Common myeloid progenitor, CD34-positive (primary cell): ENCODE data around the gene FRMD4A.

Experiments used
- CTCF ChIA-PET: fragments of 350-600 bp; sonication (Branson Sonifier 250); formaldehyde crosslinking; loops from one replicate; lab custom pipeline; 2021; ENCODE audit warnings: antibody characterized with exemption; lab: Charles Lee
- POLR2A ChIA-PET: fragments of 350-600 bp; sonication (Branson Sonifier 250); formaldehyde crosslinking; loops from one replicate; lab custom pipeline; 2021; ENCODE audit warnings: antibody characterized with exemption; lab: Charles Lee
- DNase-seq, 3 donors: peaks; one replicate each; pipeline versions ENCODE4 v3.0.0 to v3.0.0-alpha.2; 2013
- H3K27ac ChIP-seq, 2 experiments: 1 replicate in 1 of 2; 2 replicates in 1 of 2; pipeline ENCODE4 v1.7.0; 2013; ENCODE audit warnings: inconsistent platforms in 2 of 2, low read length in 2 of 2, mild to moderate bottlenecking in 2 of 2, low read depth in 1 of 2, moderate library complexity in 1 of 2; ENCODE audit not compliant: severe bottlenecking in 2 of 2, insufficient read depth in 1 of 2, poor library complexity in 1 of 2
- H3K27me3 ChIP-seq, 5 experiments: replicated peaks in 2 of 5; 1 replicate in 3 of 5; 2 replicates in 2 of 5; pipeline versions ENCODE4 v1.6.1 to v1.7.0; 2013; ENCODE audit warnings: low read length in 4 of 5, mild to moderate bottlenecking in 2 of 5, moderate library complexity in 2 of 5, inconsistent platforms in 1 of 5; ENCODE audit not compliant: insufficient read depth in 5 of 5, control insufficient read depth in 4 of 5
- H3K36me3 ChIP-seq, 4 experiments: 1 replicate in 2 of 4; 2 replicates in 2 of 4; pipeline versions ENCODE4 v1.6.1 to v1.7.0; 2013; ENCODE audit warnings: low read length in 3 of 4, control low read depth in 1 of 4, mild to moderate bottlenecking in 1 of 4; ENCODE audit not compliant: control insufficient read depth in 4 of 4, insufficient read depth in 4 of 4
- H3K4me1 ChIP-seq, 4 experiments: 1 replicate in 3 of 4; 2 replicates in 1 of 4; pipeline versions ENCODE4 v1.6.1 to v1.7.1; 2013; ENCODE audit warnings: low read length in 3 of 4, mild to moderate bottlenecking in 3 of 4, control low read depth in 1 of 4, inconsistent platforms in 1 of 4, moderate library complexity in 1 of 4; ENCODE audit not compliant: control insufficient read depth in 4 of 4, insufficient read depth in 4 of 4; ENCODE audit errors: control extremely low read depth in 1 of 4
- H3K4me3 ChIP-seq, 7 experiments: 1 replicate in 4 of 7; 2 replicates in 3 of 7; pipeline versions ENCODE4 v1.5.1 to v1.7.0; 2013; ENCODE audit warnings: mild to moderate bottlenecking in 7 of 7, low read length in 6 of 7, moderate library complexity in 6 of 7, inconsistent platforms in 2 of 7, low read depth in 2 of 7, control low read depth in 1 of 7; ENCODE audit not compliant: insufficient read depth in 4 of 7, control insufficient read depth in 1 of 7; ENCODE audit errors: extremely low read depth in 1 of 7
- H3K9me3 ChIP-seq, 5 experiments: 1 replicate in 4 of 5; 2 replicates in 1 of 5; pipeline versions ENCODE4 v1.6.1 to v1.7.1; 2013; ENCODE audit warnings: low read length in 4 of 5, mild to moderate bottlenecking in 2 of 5, inconsistent platforms in 1 of 5, low read depth in 1 of 5, moderate library complexity in 1 of 5; ENCODE audit not compliant: control insufficient read depth in 4 of 5, insufficient read depth in 2 of 5; ENCODE audit errors: control extremely low read depth in 1 of 5
- WGBS: methylation state at CpG from one replicate; pipeline ENCODE4 v1.1.5; 2013; ENCODE audit not compliant: insufficient coverage; 5-methylcytosine and 5-hydroxymethylcytosine counted together

The FRMD4A gene

DNA sequence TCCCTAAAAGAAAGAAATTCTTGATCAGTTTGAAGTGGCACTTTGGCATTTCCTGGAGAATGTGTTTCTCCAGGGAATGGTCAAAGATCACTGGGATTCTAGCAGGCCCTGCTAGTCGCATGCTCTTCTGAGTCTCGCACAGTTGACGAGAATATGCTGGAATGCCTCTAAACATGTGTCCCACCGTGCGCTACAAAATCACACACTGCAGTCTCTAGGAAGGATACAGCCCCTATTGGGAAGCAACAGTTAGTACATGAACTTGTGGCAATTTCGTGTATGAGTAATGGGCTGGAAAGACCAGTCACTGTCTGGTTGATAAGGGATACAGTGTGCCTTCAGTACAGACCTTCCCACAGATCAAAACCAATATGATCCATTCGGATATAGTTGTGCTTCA lies 486.1 kb downstream of the FRMD4A start:
- Histone ChIP-seq H3K27me3 (peaks cover 0 to 64% (median 14%) of the 10 kb centered on the region in 5 experiments), H3K4me1 (no peaks in the 10 kb centered on the region), H3K36me3 (no peaks in the 10 kb centered on the region), H3K27ac (no peak overlapping the region), H3K9me3 (peaks cover 0 to 15% (median 10%) of the 10 kb centered on the region in 5 experiments), H3K4me3 (no peak overlapping the region)
- ChIA-PET CTCF (no interaction called here), POLR2A (no interaction called here)
- DNase-seq, result no peak
- 100% methylated on average over 5 of the region's 7 CpGs for WGBS

- no peak for DNase-seq
- POLR2A ChIA-PET, result no interaction called here
- CTCF ChIA-PET, result no interaction called here
- Histone ChIP-seq H3K4me1 (no peaks in the 10 kb centered on the region), H3K9me3 (peaks cover 0 to 15% (median 10%) of the 10 kb centered on the region in 5 experiments), H3K4me3 (no peak overlapping the region), H3K27ac (no peak overlapping the region), H3K27me3 (peaks cover 0 to 44% (median 11%) of the 10 kb centered on the region in 5 experiments), H3K36me3 (no peaks in the 10 kb centered on the region)
- WGBS, result 70% methylated on average over 3 of the region's 3 CpGs
Measured at GRCh38 chr10:13842117-13842516, 488.6 kb downstream of the FRMD4A start.

DNA sequence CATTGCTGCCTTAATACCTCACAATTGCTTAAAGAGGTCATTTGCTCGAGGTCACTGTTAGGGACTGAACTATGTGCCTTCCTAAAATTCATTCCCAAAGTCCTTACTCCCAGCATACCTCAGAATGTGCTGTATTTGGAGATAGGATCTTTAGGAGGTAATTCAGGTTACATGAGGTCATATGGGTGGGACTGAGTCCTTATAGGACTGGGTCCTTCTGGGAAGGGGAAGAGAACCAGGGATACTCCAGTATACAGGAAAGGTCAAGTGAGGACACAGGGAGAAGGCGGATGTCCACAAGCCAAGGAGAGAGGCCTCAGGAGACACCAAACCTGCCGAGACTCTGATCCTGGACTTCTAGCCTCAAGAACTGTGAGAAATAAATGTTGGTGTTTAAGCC lies 490.7 kb downstream of the FRMD4A start:
- Histone ChIP-seq H3K36me3 (no peaks in the 10 kb centered on the region), H3K27ac (no peak overlapping the region), H3K4me3 (no peak overlapping the region), H3K4me1 (no peaks in the 10 kb centered on the region), H3K27me3 (peaks cover 0 to 28% (median 4%) of the 10 kb centered on the region in 5 experiments), H3K9me3 (peaks cover 0 to 15% (median 10%) of the 10 kb centered on the region in 5 experiments)
- ChIA-PET CTCF (no interaction called here), POLR2A (no interaction called here)
- WGBS, result 100% methylated on average over 2 of the region's 3 CpGs
- DNase-seq, result no peak

- Histone ChIP-seq H3K27me3 (peaks cover 0 to 28% (median 9%) of the 10 kb centered on the region in 5 experiments), H3K4me3 (no peak overlapping the region), H3K9me3 (peaks cover 0 to 15% (median 10%) of the 10 kb centered on the region in 5 experiments), H3K4me1 (no peaks in the 10 kb centered on the region), H3K36me3 (no peaks in the 10 kb centered on the region), H3K27ac (no peak overlapping the region)
- ChIA-PET POLR2A (no interaction called here), CTCF (no interaction called here)
- WGBS, result 95% methylated on average over 9 of the region's 9 CpGs
- DNase-seq, result no peak
Measured at GRCh38 chr10:13839430-13839990, 491.2 kb downstream of the FRMD4A start.

DNA sequence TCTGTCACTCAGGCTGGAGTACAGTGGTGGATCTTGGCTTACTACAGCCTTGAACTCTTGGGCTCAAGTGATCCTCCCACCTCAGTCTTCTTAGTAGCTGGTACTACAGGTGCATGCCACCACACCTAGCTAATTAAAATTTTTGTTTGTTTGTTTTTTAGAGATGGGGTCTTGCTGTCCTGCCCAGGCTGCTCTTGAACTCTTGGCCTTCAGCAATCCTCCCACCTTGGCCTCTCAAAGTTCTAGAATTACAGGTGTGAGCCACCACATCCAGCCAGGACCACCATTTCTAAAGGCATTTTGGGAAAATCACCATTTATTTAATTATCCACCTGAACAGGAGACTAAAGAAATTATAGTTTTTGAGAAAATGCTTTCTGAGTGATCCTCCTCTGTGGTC lies 491.7 kb downstream of the FRMD4A start:
- ChIA-PET POLR2A (no interaction called here), CTCF (interaction anchor here (0.6 to 1.4 kb wide), 2 partner anchors 17 to 985 kb away, joined by 3 to 5 read pairs; no protein-coding TSS in a partner anchor)
- no peaks in the 10 kb centered on the region for H3K36me3 ChIP-seq
- H3K27me3 ChIP-seq, result peaks cover 0 to 28% (median 9%) of the 10 kb centered on the region in 5 experiments
- peaks cover 0 to 15% (median 10%) of the 10 kb centered on the region in 5 experiments for H3K9me3 ChIP-seq
- DNase-seq, result no peak
- H3K4me1 ChIP-seq, result no peaks in the 10 kb centered on the region
- no peak overlapping the region for H3K4me3 ChIP-seq
- no peak overlapping the region for H3K27ac ChIP-seq

DNA sequence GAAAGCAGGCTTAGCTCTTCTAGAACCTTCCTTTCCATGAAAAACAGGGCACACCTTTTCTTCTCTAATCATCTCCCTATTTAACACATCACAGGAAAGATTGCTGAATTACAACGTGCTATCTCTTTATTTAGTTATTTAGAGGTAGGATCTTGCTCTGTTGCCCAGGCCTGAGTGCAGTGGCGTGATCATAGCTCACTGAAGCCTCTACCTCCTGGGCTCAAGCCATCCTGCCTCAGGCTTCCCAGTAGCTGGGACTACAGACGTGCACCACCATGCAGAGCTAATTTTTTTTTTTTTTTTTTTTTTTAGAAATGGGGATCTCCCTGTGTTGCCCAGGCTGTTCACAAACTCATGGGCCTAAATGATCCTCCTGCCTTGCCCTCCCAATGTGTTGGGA lies 492.8 kb downstream of the FRMD4A start:
- Histone ChIP-seq H3K36me3 (no peaks in the 10 kb centered on the region), H3K27me3 (peaks cover 0 to 26% (median 9%) of the 10 kb centered on the region in 5 experiments), H3K9me3 (peaks cover 0 to 15% (median 10%) of the 10 kb centered on the region in 5 experiments), H3K4me3 (no peak overlapping the region), H3K27ac (no peak overlapping the region), H3K4me1 (no peaks in the 10 kb centered on the region)
- ChIA-PET CTCF (interaction anchor here (1.4 kb wide), 1 partner anchor 15 kb away, joined by 3 read pairs; no protein-coding TSS in a partner anchor), POLR2A (no interaction called here)
- no peak for DNase-seq
- 90% methylated on average over 2 of the region's 3 CpGs for WGBS

- WGBS, result 59% methylated on average over 14 of the region's 16 CpGs
- Histone ChIP-seq H3K27ac (no peak overlapping the region), H3K27me3 (peaks cover 0 to 20% (median 7%) of the 10 kb centered on the region in 5 experiments), H3K9me3 (no peaks in the 10 kb centered on the region), H3K4me1 (peaks cover 0 to 2% (median 0%) of the 10 kb centered on the region in 4 experiments), H3K4me3 (no peak overlapping the region), H3K36me3 (no peaks in the 10 kb centered on the region)
- POLR2A ChIA-PET, result no interaction called here
- DNase-seq, result no peak
- CTCF ChIA-PET, result no interaction called here
Measured at GRCh38 chr10:13834581-13835286, 496.0 kb downstream of the FRMD4A start.
